ENCODE measurements around the gene GPI.

The GPI gene

GRCh38 chr19:34341935-34342680 lies 22.9 kb upstream of the GPI start:
- no peak for DNase-seq

GRCh38 chr19:34343751-34344150 lies 21.2 kb upstream of the GPI start:
- DNase-seq = no peak

DNA sequence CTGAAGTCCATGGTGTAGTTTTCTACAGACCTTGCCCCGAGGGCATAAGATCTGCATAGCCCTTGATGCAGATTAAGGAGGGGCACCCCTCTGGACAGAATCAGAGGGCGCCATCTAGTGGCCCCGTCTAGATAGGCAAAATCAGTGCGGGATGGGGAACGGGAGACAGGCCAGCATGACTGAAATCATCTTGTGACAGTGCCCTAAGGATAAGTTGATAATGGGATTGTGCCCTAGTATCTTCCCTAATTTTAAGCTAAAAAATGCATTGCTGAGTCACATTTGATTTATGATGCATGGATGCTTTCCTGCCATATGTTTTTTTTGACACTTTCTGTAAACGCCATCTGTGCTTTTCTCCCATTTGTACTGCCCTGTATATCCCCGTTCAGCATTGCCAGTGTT lies 19.0 kb upstream of the GPI start:
- DNase-seq = peak; percentile 61 to 65

- DNase-seq = no peak
These were observed 17.3 kb upstream of the GPI start for GRCh38 chr19:34347561-34348165.

DNA sequence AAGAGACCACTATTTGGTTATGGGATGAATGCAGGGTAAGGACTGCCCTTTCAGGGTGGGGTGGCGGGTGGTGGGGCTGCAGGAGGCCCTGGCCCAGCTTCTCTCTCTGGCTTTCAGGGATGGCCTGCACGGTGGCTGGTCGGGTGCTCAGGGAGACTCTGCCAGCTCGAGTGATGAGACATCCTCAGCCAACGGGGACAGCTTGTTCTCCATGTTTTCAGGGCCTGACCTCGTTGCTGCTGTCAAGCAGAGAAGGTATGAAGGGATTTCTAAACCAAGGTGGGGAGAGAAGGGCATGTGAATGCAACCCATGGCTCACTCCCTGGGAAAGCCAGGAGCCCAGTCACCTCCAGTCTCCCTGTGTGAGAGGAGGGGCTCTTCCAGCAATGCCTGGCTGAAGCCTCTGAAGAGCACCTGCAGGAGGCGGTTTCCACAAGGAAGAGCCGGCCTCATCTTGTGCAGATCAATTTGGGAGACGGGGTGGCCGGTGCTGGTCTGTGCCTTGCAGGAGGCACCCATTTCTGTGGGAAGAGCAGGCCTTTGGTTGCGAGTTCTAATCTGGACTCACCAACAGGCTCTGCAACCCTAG lies 16.0 kb upstream of the GPI start:
- no peak for DNase-seq

DNA sequence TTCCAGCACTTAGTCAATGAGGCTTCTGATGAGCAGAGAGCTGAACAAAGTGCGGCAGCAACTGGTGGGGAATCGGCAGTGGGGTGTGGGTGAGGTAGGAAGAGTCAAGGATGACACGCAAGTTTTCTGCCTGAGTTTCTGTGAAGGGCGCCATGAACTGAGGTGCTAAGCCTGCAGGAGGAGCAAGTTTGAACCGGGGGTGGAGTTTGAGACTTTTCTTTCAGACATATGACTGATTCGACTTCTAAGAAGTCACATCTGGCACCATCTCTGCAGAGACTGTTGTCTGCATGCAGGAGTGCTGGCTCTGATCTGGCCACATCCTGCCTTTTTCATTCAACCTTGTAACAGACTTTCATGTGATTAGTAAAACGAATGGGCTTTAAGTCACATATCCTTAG lies 14.8 kb upstream of the GPI start:
- no peak for DNase-seq

DNA sequence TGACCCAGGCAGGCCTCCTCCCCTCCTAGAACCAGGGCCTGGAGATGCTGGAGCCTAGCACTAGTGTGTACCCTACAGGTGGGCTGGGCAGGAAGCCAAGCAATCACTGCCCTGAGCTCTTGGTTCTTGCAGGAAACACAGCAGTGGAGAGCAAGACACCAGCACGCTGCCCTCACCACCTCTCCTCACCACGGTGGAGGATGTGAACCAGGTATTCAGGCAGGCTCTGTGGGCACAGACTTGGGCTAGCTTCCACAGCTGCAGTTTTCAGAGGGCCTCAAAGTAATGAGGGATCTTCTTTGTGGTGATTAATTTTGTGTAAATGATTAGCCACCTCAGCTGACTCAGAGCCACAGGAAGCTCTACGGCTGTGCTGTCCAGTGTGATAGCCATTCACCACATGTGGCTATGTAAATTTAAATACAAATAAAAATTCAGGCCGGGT lies 13.6 kb upstream of the GPI start:
- DNase-seq = no peak

- no peak for DNase-seq
These were observed 11.4 kb upstream of the GPI start for GRCh38 chr19:34353546-34353945.

DNA sequence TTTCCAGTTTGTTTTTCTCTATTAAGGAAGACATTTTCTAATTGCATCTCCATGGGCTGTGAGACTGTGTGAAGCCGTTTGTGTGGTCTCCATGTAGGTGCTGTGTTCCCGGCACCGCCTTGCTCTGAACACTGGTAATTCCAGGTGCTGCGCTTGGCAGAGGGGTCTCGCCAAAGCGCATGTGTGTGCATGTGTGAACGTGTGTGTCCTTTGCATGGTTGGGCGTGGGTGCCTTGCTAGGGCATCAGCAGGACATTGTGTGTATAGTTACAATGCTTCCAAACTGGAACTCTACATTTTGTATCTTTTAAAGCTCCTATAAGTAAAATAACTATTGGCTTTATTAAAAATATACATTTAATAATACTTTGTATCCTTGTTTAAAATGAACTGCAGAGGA lies 9.8 kb upstream of the GPI start:
- no peak for DNase-seq

DNA sequence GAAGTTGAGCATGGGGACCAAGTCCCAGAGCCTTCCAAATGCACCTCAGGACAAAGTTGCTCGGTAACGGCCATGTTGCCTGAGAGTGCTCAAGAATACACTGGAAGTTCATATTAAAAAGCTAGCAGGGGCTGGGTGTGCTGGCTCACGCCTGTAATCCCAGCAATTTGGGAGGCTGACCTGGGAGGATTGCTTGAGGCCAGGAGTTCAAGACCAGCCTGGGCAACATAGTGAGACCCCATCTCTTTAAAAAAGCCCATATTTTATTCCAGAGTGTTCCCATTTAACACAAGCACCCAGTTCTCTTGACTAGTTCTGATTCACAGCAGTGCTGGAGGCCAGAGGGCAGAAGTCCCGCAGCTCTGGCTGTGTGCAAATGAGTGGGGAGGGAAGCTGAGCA lies 8.1 kb upstream of the GPI start:
- DNase-seq = no peak

DNA sequence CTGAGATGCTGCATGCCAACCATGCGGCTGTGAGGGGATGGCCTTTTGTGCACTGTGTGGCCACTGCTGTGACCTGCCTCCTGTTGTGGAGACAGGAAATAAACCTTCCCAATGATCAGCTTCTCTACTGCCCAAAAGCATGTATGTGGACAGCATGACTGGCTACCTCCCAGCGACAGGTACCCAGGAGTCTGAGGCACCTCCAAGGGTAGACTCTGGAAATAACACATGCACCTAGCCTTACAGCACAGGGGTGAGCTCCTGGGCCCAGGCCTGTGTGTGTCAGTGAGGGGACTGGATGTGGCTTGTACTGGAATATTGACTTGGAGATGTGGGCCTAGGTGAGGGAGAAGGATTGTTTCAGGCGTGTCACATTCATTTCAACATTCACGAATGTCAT lies 7.6 kb upstream of the GPI start:
- DNase-seq = no peak

DNA sequence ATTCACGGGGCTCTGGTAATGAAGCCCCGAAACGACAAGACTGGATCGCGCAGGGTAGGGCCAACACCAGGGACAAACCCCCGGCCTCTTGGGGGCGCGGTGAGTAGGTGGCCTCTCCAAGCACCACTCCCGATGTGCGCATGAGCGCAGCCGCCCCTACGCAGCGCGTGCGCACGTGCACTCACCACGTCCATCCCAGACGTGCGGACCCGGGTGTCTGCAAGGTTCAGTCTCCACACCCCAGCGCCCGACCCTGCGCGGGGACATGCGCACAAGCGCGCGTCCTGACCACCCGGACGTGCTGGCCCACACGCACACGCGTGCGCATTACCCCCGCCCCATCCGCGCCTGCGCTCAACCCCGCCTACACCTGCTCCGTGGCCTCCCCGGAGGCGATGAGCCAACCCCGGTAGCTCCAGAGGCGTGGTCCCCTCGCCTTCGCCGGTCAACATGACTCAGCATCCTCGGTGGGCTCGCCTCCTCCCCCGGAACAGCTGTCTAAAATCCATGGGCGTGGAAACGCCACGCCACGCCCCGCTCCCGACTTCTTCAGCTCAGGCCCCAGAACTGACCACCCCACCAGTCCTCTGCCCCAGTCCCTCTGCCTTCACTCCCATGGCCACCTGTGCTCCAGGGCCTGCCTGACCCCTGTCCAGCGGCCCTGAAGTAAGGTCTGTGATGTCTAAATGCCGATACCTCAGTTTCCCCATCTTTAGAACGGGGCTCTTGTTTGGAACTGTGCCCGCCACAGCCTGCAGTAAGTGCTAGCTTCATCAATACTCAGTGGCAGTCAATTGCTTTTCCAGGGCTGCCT lies 5.6 kb upstream of the GPI start:
- peak; percentile 91 to 94 for DNase-seq

GRCh38 chr19:34359954-34360315 lies 5.1 kb upstream of the GPI start:
- no peak for DNase-seq

DNA sequence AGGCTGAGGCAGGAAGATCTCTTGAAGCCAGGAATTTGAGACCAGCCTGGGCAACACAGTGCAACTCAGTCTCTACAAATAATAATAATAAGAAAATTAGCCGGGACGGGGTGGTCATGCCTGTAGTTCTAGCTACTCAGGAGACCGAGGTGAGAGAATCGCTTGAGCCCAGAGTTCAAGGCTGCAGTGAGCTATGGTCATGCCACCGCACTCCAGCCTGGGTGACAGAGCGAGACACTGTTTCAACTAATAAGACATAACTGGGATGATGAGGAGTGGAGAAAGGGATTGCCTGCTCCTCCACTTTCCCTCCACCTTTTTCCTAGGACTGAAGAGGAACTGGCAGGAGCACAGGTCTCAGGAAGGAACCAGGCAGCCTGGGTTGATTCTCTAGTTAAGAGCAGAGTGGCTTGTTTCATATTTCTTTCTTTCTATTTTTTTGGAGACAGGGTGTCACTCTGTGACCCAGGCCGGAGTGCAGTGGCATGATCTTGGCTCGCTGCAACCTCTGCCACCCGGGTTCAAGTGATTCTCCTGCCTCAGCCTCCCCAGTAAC lies 4.6 kb upstream of the GPI start:
- DNase-seq = no peak

DNA sequence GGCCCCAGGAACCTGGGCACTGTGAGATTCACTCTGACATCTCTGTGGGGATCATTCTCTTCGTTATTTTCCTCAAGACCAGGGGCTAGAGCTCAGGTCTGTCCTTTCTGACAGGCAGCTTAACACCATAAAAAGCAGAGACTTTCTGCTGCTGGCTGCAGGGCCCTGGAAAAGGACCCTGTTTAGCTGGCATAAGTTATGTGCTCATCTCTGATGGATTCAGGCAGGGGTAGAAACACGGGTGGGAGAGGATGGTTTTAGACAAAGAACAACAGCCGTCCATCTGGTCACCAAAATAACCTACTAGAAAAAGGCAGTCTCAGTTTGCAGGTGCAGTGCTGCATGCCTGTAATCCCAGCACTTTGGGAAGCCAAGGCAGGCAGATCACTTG lies 2.3 kb upstream of the GPI start:
- no peak for DNase-seq

- no peak for DNase-seq
These were observed 1.9 kb upstream of the GPI start for GRCh38 chr19:34363094-34363493.

DNA sequence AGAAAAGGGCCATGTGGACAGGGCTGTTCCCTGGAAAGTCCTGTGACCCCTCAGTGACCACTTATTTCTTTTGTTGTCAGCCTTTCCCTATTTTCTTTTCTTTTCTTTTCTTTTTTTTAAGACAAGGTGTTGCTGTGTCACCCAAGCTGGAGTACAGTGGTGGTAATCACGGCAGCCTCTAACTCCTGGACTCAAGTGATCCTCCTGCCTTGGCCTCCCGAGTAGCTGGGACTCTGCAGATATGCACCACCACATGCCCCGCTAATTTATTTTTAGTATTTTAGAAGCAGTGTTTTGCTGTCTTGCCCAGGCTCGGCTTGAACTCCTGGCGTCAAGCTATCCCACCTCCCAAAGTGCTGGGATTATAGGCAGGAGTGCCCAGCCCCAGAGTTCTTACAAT lies 1.1 kb upstream of the GPI start:
- DNase-seq = no peak

- no peak for DNase-seq
These were observed 550 bp upstream of the GPI start for GRCh38 chr19:34364462-34364829.

DNA sequence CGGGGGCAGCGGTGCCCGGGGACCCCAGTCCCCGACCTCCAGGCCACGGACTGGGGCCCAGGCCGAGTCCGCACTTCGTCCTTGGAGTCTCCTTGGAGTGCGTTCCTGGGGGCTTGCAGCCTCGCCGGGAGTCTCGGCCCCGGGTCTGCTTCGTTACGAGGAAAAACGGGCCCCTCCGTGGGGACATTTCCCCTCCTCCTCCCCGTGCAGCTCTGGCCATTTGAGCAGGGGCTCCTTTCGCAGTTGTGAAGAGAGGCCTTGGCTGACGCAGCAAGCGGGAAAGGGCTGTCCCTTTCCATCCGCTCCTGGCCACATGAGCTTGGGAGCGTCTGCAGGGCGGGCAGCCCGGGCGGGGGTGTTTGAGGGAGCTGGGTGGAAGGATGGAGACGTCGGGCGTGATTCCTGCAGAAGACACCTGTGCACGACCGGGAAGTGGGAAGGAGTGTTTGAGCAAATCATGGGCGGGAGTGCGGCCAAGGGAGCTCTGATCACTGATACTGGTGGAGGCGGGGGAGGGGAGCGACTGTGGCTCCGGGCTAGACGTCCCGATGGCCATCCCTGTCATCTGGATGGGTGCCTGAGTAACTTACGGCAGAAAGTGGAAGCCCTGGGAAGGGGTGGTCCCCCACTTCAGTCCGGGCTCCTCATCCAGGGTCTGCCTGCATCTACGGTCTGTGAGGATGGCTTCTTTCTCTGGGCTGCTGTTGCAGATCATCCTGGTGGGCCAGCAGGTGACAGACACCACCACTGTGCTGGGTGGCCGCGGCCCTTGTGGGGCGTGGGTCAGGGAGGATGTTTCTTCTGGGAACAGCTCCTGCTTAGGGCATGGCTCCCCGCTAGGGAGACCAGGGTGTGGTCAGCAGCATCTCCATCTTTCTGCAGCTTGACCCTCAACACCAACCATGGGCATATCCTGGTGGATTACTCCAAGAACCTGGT lies 736 bp downstream of the GPI start:
- DNase-seq = no peak

GRCh38 chr19:34366738-34367623 lies 2.0 kb downstream of the GPI start:
- peak; percentile 80 for DNase-seq

DNA sequence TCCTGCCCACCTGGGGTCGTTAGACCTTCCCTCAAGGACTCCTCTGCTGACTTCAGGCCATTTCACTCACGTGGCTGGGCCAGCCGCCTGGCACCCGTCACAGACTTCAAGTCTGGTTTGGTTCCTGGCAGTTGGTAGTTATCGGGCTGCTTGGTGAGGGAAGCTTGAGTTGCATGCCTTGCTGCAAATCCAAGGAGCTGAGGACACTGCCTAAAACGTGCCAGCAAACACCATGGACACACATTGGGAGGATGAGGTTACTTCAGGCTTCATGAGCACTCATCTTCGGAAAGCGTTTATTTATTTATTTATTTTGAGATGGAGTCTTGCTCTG lies 2.6 kb downstream of the GPI start:
- no peak for DNase-seq

Data from Kasumi-1 (cell line).